Measurements from ENCODE around the gene WWOX. TPM values are rescaled to one million over a fixed set of nuclear protein-coding genes. Genes with fewer than 3 reads are reported as not detected.

The WWOX gene
- polyA plus RNA-seq, 2 of the 4 experiments (the other 2 are of a cell fraction): 16.0 to 17.2 TPM

- no peak for TF ChIP-seq ZC3H11A (IDR thresholded peaks at IDR 0.05)
- TF ChIP-seq ELK1 (IDR thresholded peaks at IDR 0.05; ENCODE audit: low read depth, low read length): no peak
Observed at GRCh38 chr16:78920621-78921020, 821.2 kb downstream of the WWOX start (continued).

GRCh38 chr16:78925083-78925767, 825.8 kb downstream of the WWOX start:
- TF ChIP-seq CTCF (IDR thresholded peaks at IDR 0.05): peak; percentile 42
- peak in 1 of 2 experiments; percentile 30; a peak in 1 of 5 replicates for TF ChIP-seq RAD21 (conservative IDR thresholded peaks at IDR 0.05 in 1 of 2, IDR thresholded peaks at IDR 0.05 in 1 of 2)
- TF ChIP-seq SMC3 (IDR thresholded peaks at IDR 0.05): peak; percentile 36; the same call in 2 of the 3 replicates
- no peak for TF ChIP-seq ZNF302 (CRISPR knock-in tag; IDR thresholded peaks at IDR 0.05)
- TF ChIP-seq, protein P1, sequence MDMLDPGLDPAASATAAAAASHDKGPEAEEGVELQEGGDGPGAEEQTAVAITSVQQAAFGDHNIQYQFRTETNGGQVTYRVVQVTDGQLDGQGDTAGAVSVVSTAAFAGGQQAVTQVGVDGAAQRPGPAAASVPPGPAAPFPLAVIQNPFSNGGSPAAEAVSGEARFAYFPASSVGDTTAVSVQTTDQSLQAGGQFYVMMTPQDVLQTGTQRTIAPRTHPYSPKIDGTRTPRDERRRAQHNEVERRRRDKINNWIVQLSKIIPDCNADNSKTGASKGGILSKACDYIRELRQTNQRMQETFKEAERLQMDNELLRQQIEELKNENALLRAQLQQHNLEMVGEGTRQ (IDR thresholded peaks at IDR 0.05): 0 out of 2 replicates have a peak, but pooled peaks have one; percentile 7
- no peak for TF ChIP-seq CHD4 (IDR thresholded peaks at IDR 0.05; ENCODE audit: borderline replicate concordance)
- FAIRE-seq: no peak
- H3K27ac ChIP-seq: no peak overlapping the region
- H3K4me3 ChIP-seq: no peak overlapping the region
- no peaks in the 10 kb centered on the region for H3K4me1 ChIP-seq
- WGBS (ENCODE audit: missing lambda C conversion rate): 24% methylated on average over 8 of the region's 8 CpGs
- peak; percentile 62 to 87; a peak in 4 of 6 replicates for ATAC-seq
- DNase-seq (ENCODE audit: low read depth in 1 of 2, low spot score in 1 of 2): peak; percentile 16 to 45
- no peak overlapping the region for H3K4me2 ChIP-seq
- CTCF ChIA-PET: interaction anchor here (0.7 to 1.4 kb wide), 2 partner anchors 9 to 676 kb away, joined by 3 to 4 read pairs; no protein-coding TSS in a partner anchor
- H3K9me3 ChIP-seq: peaks cover 8% of the 10 kb centered on the region; the same call in 1 of the 3 replicates
- POLR2A ChIA-PET: no interaction called here

GRCh38 chr16:78926723-78927210, 827.3 kb downstream of the WWOX start:
- FAIRE-seq (no peak), ATAC-seq (no peak), DNase-seq (ENCODE audit: low read depth in 1 of 2, low spot score in 1 of 2) (no peak)
- CTCF ChIA-PET: interaction anchor here (0.8 kb wide), 1 partner anchor 13 kb away, joined by 3 read pairs; no protein-coding TSS in a partner anchor
- 24% methylated on average over 5 of the region's 5 CpGs for WGBS (ENCODE audit: missing lambda C conversion rate)
- TF ChIP-seq BHLHE40 (IDR thresholded peaks at IDR 0.05; ENCODE audit: low read depth, low read length) (no peak), RAD21 (conservative IDR thresholded peaks at IDR 0.05 in 1 of 2, IDR thresholded peaks at IDR 0.05 in 1 of 2) (no peak), HEYL (CRISPR knock-in tag; IDR thresholded peaks at IDR 0.05) (no peak)
- H3K4me1 ChIP-seq: no peaks in the 10 kb centered on the region
- H3K4me2 ChIP-seq: no peak overlapping the region
- no peaks in the 10 kb centered on the region for H3K9me3 ChIP-seq
- H3K27ac ChIP-seq: no peak overlapping the region
- POLR2A ChIA-PET: no interaction called here
- H3K4me3 ChIP-seq: no peak overlapping the region

- DNase-seq (ENCODE audit: low read depth in 1 of 2, low spot score in 1 of 2) (no peak), ATAC-seq (no peak), FAIRE-seq (no peak)
- Histone ChIP-seq H3K4me2 (no peak overlapping the region), H3K9me3 (no peaks in the 10 kb centered on the region), H3K27ac (no peak overlapping the region), H3K4me1 (no peaks in the 10 kb centered on the region), H3K4me3 (no peak overlapping the region)
- ChIA-PET POLR2A (no interaction called here), CTCF (interaction anchor here (0.6 kb wide), 1 partner anchor 28 kb away, joined by 4 read pairs; no protein-coding TSS in a partner anchor)
- 49% methylated on average over 4 of the region's 4 CpGs for WGBS (ENCODE audit: missing lambda C conversion rate)
- TF ChIP-seq ELK1 (IDR thresholded peaks at IDR 0.05; ENCODE audit: low read depth, low read length) (no peak), CHD2 (IDR thresholded peaks at IDR 0.05; ENCODE audit: low read length, partially characterized antibody) (no peak), TFCP2L1 (CRISPR knock-in tag; IDR thresholded peaks at IDR 0.05) (no peak), JUNB (IDR thresholded peaks at IDR 0.05) (no peak), REST (IDR thresholded peaks at IDR 0.05) (no peak), SREBF2 (IDR thresholded peaks at IDR 0.05) (no peak), CTCF (IDR thresholded peaks at IDR 0.05) (no peak), CHD4 (IDR thresholded peaks at IDR 0.05; ENCODE audit: borderline replicate concordance) (no peak), GATA3 (IDR thresholded peaks at IDR 0.05; ENCODE audit: borderline replicate concordance) (no peak)
Observed at GRCh38 chr16:78927766-78928165, 828.3 kb downstream of the WWOX start.
